Mammary epithelial cell (primary cell): ENCODE data around the gene IQSEC1.

Experiments
- EZH2 ChIP-seq: IDR thresholded peaks from 2 replicates; pipeline ENCODE4 v1.6.1; 2012; ENCODE audit warnings: low read length, inconsistent platforms, borderline replicate concordance
- TF ChIP-seq, protein P1 (sequence below), 2 donors: IDR thresholded peaks in 1 of 2; conservative IDR thresholded peaks in 1 of 2; 2 replicates each; pipeline ENCODE4 v1.5.1; 2011 to 2012; ENCODE audit warnings: inconsistent platforms in 2 of 2, low read length in 2 of 2, mild to moderate bottlenecking in 2 of 2, control low read depth in 1 of 2, low read depth in 1 of 2; ENCODE audit not compliant: insufficient read depth in 1 of 2; ENCODE audit errors: extremely low read depth in 1 of 2

DNA sequence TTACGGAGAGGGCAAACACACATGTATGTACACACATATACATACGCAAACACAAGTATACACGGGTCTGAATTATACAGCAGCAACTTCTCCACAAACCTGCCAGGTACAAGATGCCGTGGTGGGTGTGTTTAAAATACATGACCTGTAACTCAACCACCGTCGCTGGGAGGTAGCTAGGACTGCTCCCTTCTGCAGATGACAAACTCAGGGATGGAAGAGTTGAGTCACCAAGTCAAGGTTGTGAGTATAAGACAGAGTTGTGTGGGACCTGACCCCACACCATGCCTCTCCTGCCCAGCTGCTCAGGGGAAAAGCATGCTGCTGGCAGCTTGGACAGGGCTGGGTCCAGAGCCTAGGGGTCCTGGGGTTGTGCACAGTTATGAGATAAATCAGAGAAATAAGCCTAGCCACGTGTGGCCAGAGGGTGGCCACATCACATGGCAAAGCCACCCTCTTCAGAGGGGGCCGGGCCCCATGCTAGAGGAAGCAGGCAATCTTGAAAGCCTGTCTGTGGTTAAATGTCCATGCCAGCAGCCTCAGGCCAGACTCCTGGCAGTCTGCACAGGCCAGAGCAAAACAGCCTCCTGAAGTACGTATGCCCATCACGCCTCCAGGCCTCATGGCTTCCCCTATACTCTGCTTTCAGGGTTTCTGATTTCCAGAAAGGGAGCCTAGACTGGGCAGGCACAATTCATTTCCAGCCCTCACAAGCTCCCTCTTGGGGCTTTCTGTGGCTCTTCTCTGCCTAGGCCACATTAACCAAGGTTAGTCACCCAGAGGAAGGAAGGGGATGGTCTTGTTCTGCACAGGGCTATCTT is 124.1 kb downstream of the IQSEC1 start:
- TF ChIP-seq, protein P1, sequence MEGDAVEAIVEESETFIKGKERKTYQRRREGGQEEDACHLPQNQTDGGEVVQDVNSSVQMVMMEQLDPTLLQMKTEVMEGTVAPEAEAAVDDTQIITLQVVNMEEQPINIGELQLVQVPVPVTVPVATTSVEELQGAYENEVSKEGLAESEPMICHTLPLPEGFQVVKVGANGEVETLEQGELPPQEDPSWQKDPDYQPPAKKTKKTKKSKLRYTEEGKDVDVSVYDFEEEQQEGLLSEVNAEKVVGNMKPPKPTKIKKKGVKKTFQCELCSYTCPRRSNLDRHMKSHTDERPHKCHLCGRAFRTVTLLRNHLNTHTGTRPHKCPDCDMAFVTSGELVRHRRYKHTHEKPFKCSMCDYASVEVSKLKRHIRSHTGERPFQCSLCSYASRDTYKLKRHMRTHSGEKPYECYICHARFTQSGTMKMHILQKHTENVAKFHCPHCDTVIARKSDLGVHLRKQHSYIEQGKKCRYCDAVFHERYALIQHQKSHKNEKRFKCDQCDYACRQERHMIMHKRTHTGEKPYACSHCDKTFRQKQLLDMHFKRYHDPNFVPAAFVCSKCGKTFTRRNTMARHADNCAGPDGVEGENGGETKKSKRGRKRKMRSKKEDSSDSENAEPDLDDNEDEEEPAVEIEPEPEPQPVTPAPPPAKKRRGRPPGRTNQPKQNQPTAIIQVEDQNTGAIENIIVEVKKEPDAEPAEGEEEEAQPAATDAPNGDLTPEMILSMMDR (conservative IDR thresholded peaks at IDR 0.05 in 1 of 2, IDR thresholded peaks at IDR 0.05 in 1 of 2; ENCODE audit: extremely low read depth in 1 of 2, insufficient read depth in 1 of 2, low read depth in 1 of 2, low read length in 2 of 2): no peak
- TF ChIP-seq EZH2: no peak
